ENCODE results near the gene TIMD4. TPM values are rescaled to one million over a fixed set of nuclear protein-coding genes. Genes with fewer than 3 reads are reported as not detected.
A peak's percentile ranks its signal among the peaks of the same experiment; 100 is the strongest.
"Not testable (repeated sequence)": the region's sequence is repeated elsewhere in the genome, so short reads cannot be mapped to it uniquely, and the experiment has no call there.

TIMD4 gene
- total RNA-seq, 3 donors from 2014 or later, result 0.72 to 4.1 (median 0.73) TPM

DNA sequence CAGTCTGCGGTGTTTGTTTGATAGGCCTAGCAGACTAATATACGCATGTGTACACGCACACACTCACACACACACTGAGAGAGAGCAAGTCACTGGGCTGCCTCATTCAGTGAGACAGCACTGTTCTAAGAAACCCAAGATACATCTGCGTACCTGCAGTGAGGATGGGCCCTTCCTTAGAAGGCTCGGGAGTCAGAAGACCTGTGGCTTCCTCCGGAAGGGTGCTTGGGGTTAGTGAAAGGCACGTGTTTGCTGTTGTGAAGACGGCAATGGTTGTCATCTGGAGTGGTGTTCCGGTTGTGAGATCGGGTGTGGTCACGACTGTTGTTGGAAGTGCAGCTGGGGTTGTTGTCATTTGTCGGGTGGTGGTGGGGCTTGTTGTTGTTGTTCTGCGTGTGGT lies 11.7 kb downstream of the TIMD4 start:
- Histone ChIP-seq H3K4me1 (ENCODE audit: low read depth) (no peaks in the 10 kb centered on the region), H3K36me3 (ENCODE audit: low read depth) (no peaks in the 10 kb centered on the region), H3K4me3 (no peak overlapping the region), H3K9me3 (no peaks in the 10 kb centered on the region)
- intact Hi-C loops (cut with DNase I, micrococcal nuclease), result no loop called here
- TF ChIP-seq CTCF (IDR thresholded peaks at IDR 0.05), result no peak
- DNase-seq (no peak), ATAC-seq (no peak)

DNA sequence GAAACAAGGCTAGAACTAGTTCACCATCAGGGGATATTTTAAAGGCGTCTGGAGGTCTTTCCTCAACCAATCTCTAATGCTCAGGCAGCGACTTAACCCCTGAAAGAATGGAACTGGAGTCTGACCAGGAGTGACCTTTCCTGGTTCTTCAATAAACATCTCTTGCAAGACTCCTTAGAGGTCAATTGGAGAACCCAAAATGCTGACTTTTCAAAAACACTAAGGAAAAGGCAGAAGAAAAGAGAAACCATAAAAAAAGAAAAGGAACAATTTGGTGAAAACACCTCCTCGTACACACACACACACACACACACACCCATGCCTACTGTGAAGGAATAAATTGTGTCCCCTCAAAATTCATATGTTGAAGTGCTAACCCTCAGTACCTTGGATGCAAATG lies 12.3 kb downstream of the TIMD4 start:
- DNase-seq (no peak), ATAC-seq (no peak)
- TF ChIP-seq CTCF (IDR thresholded peaks at IDR 0.05), result no peak
- intact Hi-C loops (cut with DNase I, micrococcal nuclease), result no loop called here
- H3K9me3 ChIP-seq, result no peaks in the 10 kb centered on the region
- no peaks in the 10 kb centered on the region for H3K36me3 ChIP-seq (ENCODE audit: low read depth)
- H3K4me1 ChIP-seq (ENCODE audit: low read depth), result no peaks in the 10 kb centered on the region
- H3K4me3 ChIP-seq, result no peak overlapping the region

GRCh38 chr5:156949424-156949823 lies 13.6 kb downstream of the TIMD4 start:
- Histone ChIP-seq H3K36me3 (ENCODE audit: low read depth) (no peaks in the 10 kb centered on the region), H3K4me1 (ENCODE audit: low read depth) (no peaks in the 10 kb centered on the region), H3K4me3 (no peak overlapping the region), H3K9me3 (no peaks in the 10 kb centered on the region)
- no peak for DNase-seq
- intact Hi-C loops (cut with DNase I, micrococcal nuclease), result no loop called here
- no peak for TF ChIP-seq CTCF (IDR thresholded peaks at IDR 0.05)
- no peak for ATAC-seq

DNA sequence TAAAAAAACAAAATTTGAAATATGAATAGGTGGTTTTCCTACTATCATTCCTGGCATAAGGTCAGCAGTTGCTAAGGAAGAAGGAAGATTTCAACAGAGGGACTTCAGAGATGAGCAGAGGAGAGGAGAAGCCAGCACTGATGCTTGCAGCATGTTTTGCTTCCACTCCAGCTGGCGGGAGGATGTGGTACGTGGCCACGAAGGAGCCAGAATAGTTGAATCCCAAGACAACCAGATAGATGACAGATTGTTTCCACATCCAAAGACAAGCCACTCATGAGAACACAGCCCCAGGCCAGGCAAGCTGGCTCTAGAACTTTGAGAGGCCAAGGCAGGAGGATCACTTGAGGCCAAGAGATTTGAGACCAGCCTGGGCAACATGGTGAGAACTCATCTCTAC lies 15.1 kb downstream of the TIMD4 start:
- no peaks in the 10 kb centered on the region for H3K9me3 ChIP-seq
- H3K4me1 ChIP-seq (ENCODE audit: low read depth), result no peaks in the 10 kb centered on the region
- ATAC-seq (no peak), DNase-seq (no peak)
- no peak overlapping the region for H3K4me3 ChIP-seq
- TF ChIP-seq CTCF (IDR thresholded peaks at IDR 0.05), result no peak
- no peaks in the 10 kb centered on the region for H3K36me3 ChIP-seq (ENCODE audit: low read depth)
- intact Hi-C loops (cut with DNase I, micrococcal nuclease), result no loop called here

GRCh38 chr5:156942064-156942463 lies 21.0 kb downstream of the TIMD4 start:
- H3K9me3 ChIP-seq, result no peaks in the 10 kb centered on the region
- TF ChIP-seq CTCF (IDR thresholded peaks at IDR 0.05), result no peak
- H3K4me3 ChIP-seq, result no peak overlapping the region
- H3K4me1 ChIP-seq (ENCODE audit: low read depth), result no peaks in the 10 kb centered on the region
- peak in 1 of 3 donors; percentile 6 for DNase-seq
- no peak for ATAC-seq
- no peaks in the 10 kb centered on the region for H3K36me3 ChIP-seq (ENCODE audit: low read depth)
- intact Hi-C loops (cut with DNase I, micrococcal nuclease), result no loop called here

DNA sequence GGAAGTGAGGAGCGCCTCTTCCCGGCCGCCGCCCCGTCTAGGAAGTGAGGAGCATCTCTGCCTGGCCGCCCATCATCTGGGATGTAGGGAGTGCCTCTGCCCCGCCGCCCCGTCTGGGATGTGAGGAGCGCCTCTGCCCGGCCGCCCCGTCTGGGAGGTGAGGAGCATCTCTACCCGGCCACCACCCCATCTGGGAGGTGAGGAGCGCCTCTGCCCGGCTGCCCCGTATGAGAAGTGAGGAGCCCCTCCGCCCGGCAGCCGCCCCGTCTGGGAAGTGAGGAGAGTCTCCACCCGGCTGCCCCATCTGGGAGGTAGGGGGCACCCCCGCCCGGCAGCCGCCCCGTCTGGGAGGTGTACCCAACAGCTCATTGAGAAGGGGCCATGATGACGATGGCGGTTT lies 22.6 kb downstream of the TIMD4 start:
- H3K4me1 ChIP-seq (ENCODE audit: low read depth); DNase-seq; ATAC-seq; intact Hi-C loops (cut with DNase I, micrococcal nuclease); H3K9me3 ChIP-seq; H3K4me3 ChIP-seq; H3K36me3 ChIP-seq (ENCODE audit: low read depth): not testable (repeated sequence)

Data from mucosa of descending colon (tissue), 3 donors.